Lower leg skin (tissue), 3 donors: ENCODE data around the gene CFDP1.

Source experiments
- CTCF ChIP-seq, 3 donors: fragments of 450-650 bp; IDR thresholded peaks; one replicate each; pipeline ENCODE4 v1.5.1; 2016; ENCODE audit warnings: antibody characterized with exemption in 3 of 3, mild to moderate bottlenecking in 3 of 3, moderate library complexity in 2 of 3
- POLR2A ChIP-seq, 2 donors: fragments of 450-650 bp; IDR thresholded peaks; one replicate each; pipeline ENCODE4 v1.6.1; 2016 to 2017; ENCODE audit warnings: antibody characterized with exemption in 2 of 2, mild to moderate bottlenecking in 1 of 2, moderate library complexity in 1 of 2

GRCh38 chr16:75306099-75306762 lies 127.1 kb downstream of the CFDP1 start:
- TF ChIP-seq CTCF (IDR thresholded peaks at IDR 0.05) (no peak), POLR2A (IDR thresholded peaks at IDR 0.05) (no peak)
